H1 (cell line): ENCODE measurements around the gene GFRA4. TPM values are rescaled to one million over a fixed set of nuclear protein-coding genes. Genes with fewer than 3 reads are reported as not detected.
A peak's percentile ranks its signal among the peaks of the same experiment; 100 is the strongest.

Source experiments
- CTCF ChIA-PET: fragments of 300-600 bp; sonication (Branson Sonifier 250); formaldehyde crosslinking; loops from one replicate; lab custom pipeline; 2021; ENCODE audit not compliant: partially characterized antibody; lab: Charles Lee
- POLR2A ChIA-PET: fragments of 300-600 bp; sonication (Branson Sonifier 250); formaldehyde crosslinking; loops from one replicate; lab custom pipeline; 2021; ENCODE audit warnings: inconsistent platforms; ENCODE audit not compliant: partially characterized antibody; lab: Charles Lee
- DNase-seq, 2 experiments: peaks; one replicate each; pipeline versions ENCODE4 v3.0.0 to v3.0.0-alpha.2; 2010 to 2022; ENCODE audit warnings: low spot score in 2 of 2, low read depth in 1 of 2, mixed read lengths in 1 of 2
- FAIRE-seq: peaks from 2 replicates; lab custom pipeline; 2011; peaks lifted over from hg19 to GRCh38; lab: Jason Lieb, UNC
- H2AFZ ChIP-seq: 2 replicates; pipeline ENCODE4 v1.8.1; 2012; ENCODE audit warnings: low read length, inconsistent platforms
- H2AK5ac ChIP-seq: 2 replicates; pipeline ENCODE4 v1.6.1; 2013; ENCODE audit warnings: low read depth, low read length
- H2BK120ac ChIP-seq: replicated peaks from 2 replicates; pipeline ENCODE3; 2013; ENCODE audit warnings: low read depth, low read length, inconsistent platforms
- H2BK12ac ChIP-seq: 2 replicates; pipeline ENCODE4 v1.6.1; 2013; ENCODE audit warnings: low read depth, low read length
- H2BK15ac ChIP-seq: 2 replicates; pipeline ENCODE4 v1.6.1; 2013; ENCODE audit warnings: low read length
- H2BK20ac ChIP-seq: 2 replicates; pipeline ENCODE4 v1.6.1; 2013; ENCODE audit warnings: low read length
- H2BK5ac ChIP-seq: 2 replicates; pipeline ENCODE4 v1.6.1; 2013; ENCODE audit warnings: low read depth, low read length
- H3K14ac ChIP-seq: 2 replicates; pipeline ENCODE4 v1.6.1; 2013; ENCODE audit warnings: inconsistent platforms; ENCODE audit not compliant: insufficient read length
- H3K18ac ChIP-seq: 2 replicates; pipeline ENCODE4 v1.6.1; 2013; ENCODE audit warnings: low read length; ENCODE audit errors: extremely low read depth
- H3K23ac ChIP-seq: 2 replicates; pipeline ENCODE4 v1.6.1; 2013; ENCODE audit warnings: inconsistent platforms; ENCODE audit not compliant: insufficient read length
- H3K23me2 ChIP-seq: 2 replicates; pipeline ENCODE4 v1.6.1; 2013; ENCODE audit warnings: low read depth, low read length
- H3K27ac ChIP-seq: 2 replicates; pipeline ENCODE4 v1.6.1; 2011; ENCODE audit warnings: low read depth, low read length, inconsistent platforms
- H3K27me3 ChIP-seq, 4 experiments: replicated peaks in 1 of 4; 1 replicate in 1 of 4; 2 replicates in 3 of 4; pipeline versions ENCODE4 v1.6.1 to v1.8.1; 2011 to 2013; ENCODE audit warnings: low read length in 3 of 4, mild to moderate bottlenecking in 3 of 4, inconsistent platforms in 2 of 4, mixed read lengths in 2 of 4, moderate library complexity in 1 of 4; ENCODE audit not compliant: control insufficient read depth in 3 of 4, insufficient read depth in 3 of 4; ENCODE audit errors: extremely low read depth in 1 of 4
- H3K36me3 ChIP-seq, 4 experiments: 2 replicates each; pipeline versions ENCODE4 v1.6.1 to v1.8.1; 2011 to 2013; ENCODE audit warnings: mild to moderate bottlenecking in 4 of 4, low read length in 3 of 4, moderate library complexity in 2 of 4, control low read depth in 1 of 4, inconsistent platforms in 1 of 4; ENCODE audit not compliant: insufficient read depth in 4 of 4, control insufficient read depth in 2 of 4
- H3K4ac ChIP-seq: replicated peaks from 2 replicates; pipeline ENCODE3; 2013; ENCODE audit warnings: low read length, low read depth, mixed read lengths, inconsistent platforms; ENCODE audit not compliant: insufficient read length
- H3K4me1 ChIP-seq, 4 experiments: replicated peaks in 1 of 4; 1 replicate in 1 of 4; 2 replicates in 3 of 4; pipeline versions ENCODE4 v1.6.1 to v1.8.1; 2011 to 2013; ENCODE audit warnings: low read length in 3 of 4, inconsistent platforms in 2 of 4, mixed read lengths in 1 of 4; ENCODE audit not compliant: insufficient read depth in 4 of 4, control insufficient read depth in 3 of 4
- H3K4me2 ChIP-seq, 2 experiments: 2 replicates each; pipeline versions ENCODE4 v1.6.1 to v1.8.1; 2011 to 2013; ENCODE audit warnings: low read depth in 2 of 2, low read length in 2 of 2, control low read depth in 1 of 2, inconsistent platforms in 1 of 2, mild to moderate bottlenecking in 1 of 2; ENCODE audit not compliant: insufficient read depth in 1 of 2
- H3K4me3 ChIP-seq, 4 experiments: fragments of 200-600, 300-600 bp in 1 of 4; sonication (generic), shearing (Covaris generic), sonication (Bioruptor Twin) in 1 of 4; 2 replicates each; pipeline versions ENCODE4 v1.5.1 to v1.8.1; 2011 to 2016; ENCODE audit warnings: low read length in 4 of 4, low read depth in 3 of 4, control low read depth in 2 of 4, inconsistent platforms in 2 of 4, mild to moderate bottlenecking in 2 of 4, mixed read lengths in 1 of 4, moderate library complexity in 1 of 4; ENCODE audit not compliant: insufficient read depth in 2 of 4; ENCODE audit errors: extremely low read depth in 1 of 4
- H3K56ac ChIP-seq: replicated peaks from 2 replicates; pipeline ENCODE3; 2013; ENCODE audit warnings: low read depth, mild to moderate bottlenecking, mixed read lengths, low read length, inconsistent platforms; ENCODE audit not compliant: insufficient read length
- H3K79me1 ChIP-seq: 2 replicates; pipeline ENCODE4 v1.6.1; 2013; ENCODE audit warnings: low read depth, low read length, control low read depth
- H3K79me2 ChIP-seq, 2 experiments: 2 replicates each; pipeline versions ENCODE4 v1.6.1 to v1.8.1; 2012 to 2013; ENCODE audit warnings: low read length in 2 of 2, mild to moderate bottlenecking in 2 of 2, inconsistent platforms in 1 of 2; ENCODE audit not compliant: insufficient read depth in 2 of 2, control insufficient read depth in 1 of 2
- H3K9ac ChIP-seq, 4 experiments: replicated peaks in 1 of 4; 1 replicate in 1 of 4; 2 replicates in 3 of 4; pipeline versions ENCODE4 v1.6.1 to v1.8.1; 2011 to 2013; ENCODE audit warnings: low read depth in 3 of 4, low read length in 3 of 4, control low read depth in 2 of 4, mild to moderate bottlenecking in 2 of 4, moderate library complexity in 2 of 4, inconsistent platforms in 1 of 4; ENCODE audit errors: extremely low read depth in 1 of 4
- H3K9me3 ChIP-seq, 2 experiments: 2 replicates each; pipeline versions ENCODE4 v1.6.1 to v1.8.1; 2012 to 2013; ENCODE audit warnings: mild to moderate bottlenecking in 2 of 2, moderate library complexity in 2 of 2, control low read depth in 1 of 2, inconsistent platforms in 1 of 2, low read depth in 1 of 2, low read length in 1 of 2, mixed read lengths in 1 of 2; ENCODE audit not compliant: insufficient read depth in 2 of 2
- H4K20me1 ChIP-seq, 2 experiments: replicated peaks in 1 of 2; 2 replicates each; pipeline versions ENCODE3 to v1.8.1; 2011 to 2013; ENCODE audit warnings: inconsistent platforms in 2 of 2, low read length in 2 of 2, mild to moderate bottlenecking in 1 of 2; ENCODE audit not compliant: insufficient read depth in 2 of 2, control insufficient read depth in 1 of 2
- H4K5ac ChIP-seq: 2 replicates; pipeline ENCODE4 v1.6.1; 2013; ENCODE audit warnings: low read length, low read depth, mixed read lengths, inconsistent platforms; ENCODE audit not compliant: insufficient read length
- H4K8ac ChIP-seq: 2 replicates; pipeline ENCODE4 v1.8.0; 2013; ENCODE audit warnings: mild to moderate bottlenecking, moderate library complexity, low read length, inconsistent platforms; ENCODE audit not compliant: insufficient read depth; ENCODE audit errors: extremely low read depth
- H4K91ac ChIP-seq: replicated peaks from 2 replicates; pipeline ENCODE3; 2013; ENCODE audit warnings: low read length, mixed read lengths, inconsistent platforms; ENCODE audit not compliant: insufficient read length
- CTCF ChIP-seq, 3 experiments: IDR thresholded peaks; 1 replicate in 2 of 3; 2 replicates in 1 of 3; pipeline versions ENCODE4 v1.5.1 to v1.6.1; 2011; ENCODE audit warnings: low read length in 3 of 3, mild to moderate bottlenecking in 3 of 3, inconsistent platforms in 2 of 3, low read depth in 1 of 3, moderate library complexity in 1 of 3; ENCODE audit not compliant: insufficient read depth in 1 of 3; ENCODE audit errors: control extremely low read depth in 1 of 3
- PHF8 ChIP-seq: fragments of 200-600 bp; sonication (generic); conservative IDR thresholded peaks from 2 replicates; pipeline ENCODE4 v1.7.1; 2012; ENCODE audit warnings: low read depth, mild to moderate bottlenecking, inconsistent platforms, low read length, moderate library complexity
- RAD21 ChIP-seq, 2 experiments: IDR thresholded peaks in 1 of 2; conservative IDR thresholded peaks in 1 of 2; 2 replicates each; pipeline ENCODE4 v1.6.1; 2011; ENCODE audit warnings: low read depth in 2 of 2, low read length in 2 of 2, improper control_type of control experiment in 1 of 2, inconsistent platforms in 1 of 2, mild to moderate bottlenecking in 1 of 2, moderate library complexity in 1 of 2
- WGBS, 2 experiments: shearing (Covaris generic) in 1 of 2; methylation state at CpG; one replicate each; pipeline versions ENCODE4 v1.1.6 to v1.1.7; 2013 to 2015; ENCODE audit warnings: low lambda C conversion rate in 2 of 2, mixed read lengths in 2 of 2, inconsistent platforms in 1 of 2, low coverage in 1 of 2, missing lambda C conversion rate in 1 of 2; ENCODE audit not compliant: insufficient replicate concordance in 2 of 2, insufficient coverage in 1 of 2, insufficient read length in 1 of 2; ENCODE audit errors: extremely low coverage in 1 of 2, missing lambda C conversion rate in 1 of 2; 5-methylcytosine and 5-hydroxymethylcytosine counted together
- polyA plus RNA-seq, 7 experiments: library from polyadenylated mRNA; depleted of rRNA in 3 of 7; stranded (reverse) in 5 of 7; unstranded in 2 of 7; fragments of >200 nt in 5 of 7; fragments of 200-250 nt in 2 of 7; gene quantifications; 1 replicate in 5 of 7; 2 replicates in 1 of 7; 4 replicates in 1 of 7; pipeline versions ENCODE4 v1.2.1 to v1.2.3, GENCODE V29; 2011 to 2013; ENCODE audit warnings: missing spikeins in 2 of 7, mixed read lengths in 2 of 7
- total RNA-seq: library from RNA; stranded (reverse); fragmentation: NEBNext Ultra II Directional; extraction: Animal tissue kit (Norgen Biotek cat#: 25700); gene quantifications from 2 replicates; pipeline ENCODE4 v1.2.1, GENCODE V29; 2021

Gene GFRA4
- total and polyA plus RNA-seq, 2 of the 8 experiments (the other 6 are each of a cell fraction or from before 2014, with no cell fraction given): 0.05 TPM; not detected in 1

GRCh38 chr20:3659492-3660261, 3.5 kb downstream of the GFRA4 start:
- Histone ChIP-seq H2BK15ac (no peak overlapping the region), H3K56ac (no peak overlapping the region), H4K5ac (no peak overlapping the region), H3K9ac (no peak overlapping the region), H2AFZ (no peak overlapping the region), H3K18ac (no peak overlapping the region), H2BK5ac (no peak overlapping the region), H3K4me2 (no peak overlapping the region; a peak in 1 of 4 replicates), H4K20me1 (peaks cover 0 to 2% of the 10 kb centered on the region in 2 experiments), H2AK5ac (no peak overlapping the region), H3K36me3 (peaks cover 0 to 5% (median 0%) of the 10 kb centered on the region in 4 experiments; a peak in 1 of 8 replicates), H3K27me3 (peaks cover 0 to 2% (median 0%) of the 10 kb centered on the region in 4 experiments; a peak in 1 of 7 replicates), H3K4me3 (no peak overlapping the region), H3K9me3 (peaks cover 0 to 17% of the 10 kb centered on the region in 2 experiments; a peak in 2 of 4 replicates), H4K91ac (no peak overlapping the region), H3K14ac (no peak overlapping the region), H3K79me1 (no peaks in the 10 kb centered on the region), H2BK20ac (no peak overlapping the region), H2BK12ac (no peak overlapping the region), H3K4ac (no peak overlapping the region), H3K4me1 (peaks cover 0 to 4% (median 0%) of the 10 kb centered on the region in 4 experiments; a peak in 3 of 7 replicates), H3K23ac (no peak overlapping the region), H3K79me2 (no peaks in the 10 kb centered on the region), H3K27ac (no peak overlapping the region), H4K8ac (no peak overlapping the region), H3K23me2 (peaks cover 2% of the 10 kb centered on the region; the same call in 1 of the 2 replicates), H2BK120ac (no peak overlapping the region)
- 81% methylated on average over 12 of the region's 12 CpGs; no CpG with 5 or more reads in 1 of the 2 experiments for WGBS, 2 experiments
- DNase-seq (no peak), FAIRE-seq (no peak)
- ChIA-PET CTCF (interaction anchor here (0.8 to 5.3 kb wide), 8 partner anchors 11 to 97 kb away, joined by 3 to 28 read pairs (median 4); no protein-coding TSS in a partner anchor), POLR2A (no interaction called here)
- peak in 1 of 2 experiments; percentile 13; a peak in 1 of 4 replicates for TF ChIP-seq RAD21 (IDR thresholded peaks at IDR 0.05 in 1 of 2, conservative IDR thresholded peaks at IDR 0.05 in 1 of 2; ENCODE audit: low read depth in 2 of 2, low read length in 2 of 2)
- peak in 2 of 3 experiments; percentile 4 to 11; a peak in 2 of 4 replicates for TF ChIP-seq CTCF (IDR thresholded peaks at IDR 0.05; ENCODE audit: control extremely low read depth in 1 of 3, insufficient read depth in 1 of 3, low read depth in 1 of 3, low read length in 3 of 3)
- no peak for TF ChIP-seq PHF8
